Right renal cortex interstitium (tissue), 3 donors: ENCODE data around the gene SHC1. TPM values are rescaled to one million over a fixed set of nuclear protein-coding genes. Genes with fewer than 3 reads are reported as not detected.

Experiments
- DNase-seq, 3 donors: peaks; one replicate each; pipeline ENCODE4 v3.0.0-alpha.2; 2013; ENCODE audit warnings: low read depth in 3 of 3, low spot score in 2 of 3
- polyA plus RNA-seq, 3 donors: library from polyadenylated mRNA; unstranded; fragments of 120-200 nt; gene quantifications; one replicate each; pipeline ENCODE4 v1.2.1, GENCODE V29; 2013; ENCODE audit not compliant: insufficient read length in 3 of 3

SHC1 gene, protein sequence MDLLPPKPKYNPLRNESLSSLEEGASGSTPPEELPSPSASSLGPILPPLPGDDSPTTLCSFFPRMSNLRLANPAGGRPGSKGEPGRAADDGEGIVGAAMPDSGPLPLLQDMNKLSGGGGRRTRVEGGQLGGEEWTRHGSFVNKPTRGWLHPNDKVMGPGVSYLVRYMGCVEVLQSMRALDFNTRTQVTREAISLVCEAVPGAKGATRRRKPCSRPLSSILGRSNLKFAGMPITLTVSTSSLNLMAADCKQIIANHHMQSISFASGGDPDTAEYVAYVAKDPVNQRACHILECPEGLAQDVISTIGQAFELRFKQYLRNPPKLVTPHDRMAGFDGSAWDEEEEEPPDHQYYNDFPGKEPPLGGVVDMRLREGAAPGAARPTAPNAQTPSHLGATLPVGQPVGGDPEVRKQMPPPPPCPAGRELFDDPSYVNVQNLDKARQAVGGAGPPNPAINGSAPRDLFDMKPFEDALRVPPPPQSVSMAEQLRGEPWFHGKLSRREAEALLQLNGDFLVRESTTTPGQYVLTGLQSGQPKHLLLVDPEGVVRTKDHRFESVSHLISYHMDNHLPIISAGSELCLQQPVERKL
- 10 to 100 TPM; 74.7 to 82.3 (median 76.1) TPM for polyA plus RNA-seq

DNA sequence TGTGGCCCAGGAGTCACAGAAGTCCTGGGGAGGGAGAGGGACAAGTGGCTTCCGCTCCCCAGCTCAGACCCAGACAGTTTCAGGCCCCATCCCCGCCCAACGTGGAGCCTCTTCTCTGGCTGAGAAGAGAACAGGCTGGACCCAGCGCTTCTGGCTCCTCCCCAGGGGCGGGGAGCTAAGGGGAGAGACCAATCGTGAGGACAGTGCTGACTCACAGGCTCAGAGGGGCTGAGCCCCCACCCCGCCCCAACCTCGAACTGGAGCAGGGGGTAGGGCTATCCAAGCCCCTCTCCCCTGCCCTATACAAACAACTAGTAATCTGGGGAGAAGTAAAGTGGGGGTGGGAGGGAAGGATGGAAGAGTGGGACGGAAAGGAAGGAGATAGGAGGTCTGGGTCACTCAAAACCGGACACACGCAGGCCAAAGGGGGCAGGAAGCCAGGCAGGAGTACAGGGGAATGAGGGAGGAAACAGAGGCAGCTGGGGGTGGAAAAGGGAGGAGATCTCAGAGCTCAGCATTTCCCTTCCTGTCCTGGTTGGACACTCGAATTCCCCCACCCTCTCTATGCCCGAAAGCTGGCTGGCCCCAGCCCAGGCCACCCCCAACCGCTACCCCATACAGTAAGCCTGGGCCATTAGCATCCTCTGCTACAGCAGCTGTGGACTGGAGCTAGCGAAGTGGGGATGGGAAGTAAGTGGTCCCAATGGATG lies at the start of gene SHC1:
Gene SHC1 (minus strand): TSS at position 117 of the 710 bp plus-strand sequence. CDS start 221 bp downstream, outside the sequence.
- peak in 1 of 3 donors; percentile 60 for DNase-seq

- no peak for DNase-seq
Observed at GRCh38 chr1:155019377-155020245, 49.1 kb upstream of the SHC1 start.

DNA sequence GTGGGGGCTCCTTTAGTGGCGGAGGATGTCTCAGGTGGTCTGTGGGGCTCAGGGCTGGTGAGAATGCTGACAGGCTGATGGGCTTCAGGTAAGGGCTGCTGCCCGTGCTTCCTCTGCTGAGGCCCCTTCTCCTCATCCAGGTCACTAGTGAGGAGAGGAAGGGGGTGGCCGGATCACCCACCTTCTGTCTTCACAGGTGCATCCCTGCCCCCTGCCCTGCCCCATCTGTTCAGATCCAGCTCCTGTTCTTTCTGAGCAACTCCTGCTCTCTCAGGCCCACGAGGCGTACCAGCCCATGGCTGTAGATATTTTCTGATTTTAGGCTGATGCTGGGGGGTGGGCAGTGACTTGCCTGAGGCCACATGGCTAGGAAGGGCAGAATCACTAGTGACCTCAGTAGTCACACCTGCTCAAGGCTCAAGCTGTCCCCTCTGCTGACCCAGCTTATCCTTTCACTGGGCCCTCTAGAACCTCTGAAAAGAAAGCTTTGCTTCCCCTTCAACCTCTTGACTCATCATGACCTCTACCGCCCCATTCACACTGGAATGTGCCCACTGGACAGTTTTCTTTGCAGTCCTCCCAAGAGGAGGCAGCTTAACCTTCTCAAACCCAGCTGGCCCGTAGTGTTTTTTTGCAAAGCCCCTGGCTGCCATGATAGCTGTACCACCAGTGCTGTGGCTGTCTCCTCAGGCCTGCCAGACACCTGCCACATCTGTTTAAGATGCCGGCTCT lies 48.2 kb upstream of the SHC1 start:
- no peak for DNase-seq

- DNase-seq, result no peak
Observed at GRCh38 chr1:155017946-155018316, 47.4 kb upstream of the SHC1 start.

- no peak for DNase-seq
Observed at GRCh38 chr1:155017041-155017945, 46.7 kb upstream of the SHC1 start.

DNA sequence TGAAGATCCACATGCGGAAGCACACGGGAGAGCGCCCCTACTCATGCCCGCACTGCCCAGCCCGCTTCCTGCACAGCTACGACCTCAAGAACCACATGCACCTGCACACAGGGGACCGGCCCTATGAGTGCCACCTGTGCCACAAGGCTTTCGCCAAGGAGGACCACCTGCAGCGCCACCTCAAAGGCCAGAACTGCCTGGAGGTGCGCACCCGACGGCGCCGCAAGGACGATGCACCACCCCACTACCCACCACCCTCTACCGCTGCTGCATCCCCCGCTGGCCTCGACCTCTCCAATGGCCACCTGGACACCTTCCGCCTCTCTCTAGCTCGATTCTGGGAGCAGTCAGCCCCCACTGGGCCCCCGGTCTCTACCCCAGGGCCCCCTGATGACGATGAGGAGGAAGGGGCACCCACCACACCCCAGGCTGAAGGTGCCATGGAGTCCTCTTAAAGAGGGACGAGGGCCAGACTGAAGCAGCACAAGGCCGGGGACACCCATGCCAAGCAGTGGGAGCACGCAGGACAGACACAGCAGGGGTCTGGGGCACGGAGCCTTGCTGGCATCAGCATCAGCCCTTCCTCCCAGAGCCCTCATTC lies 45.8 kb upstream of the SHC1 start:
- no peak for DNase-seq

- DNase-seq, result no peak
Observed at GRCh38 chr1:155015527-155016230, 45.1 kb upstream of the SHC1 start.

DNA sequence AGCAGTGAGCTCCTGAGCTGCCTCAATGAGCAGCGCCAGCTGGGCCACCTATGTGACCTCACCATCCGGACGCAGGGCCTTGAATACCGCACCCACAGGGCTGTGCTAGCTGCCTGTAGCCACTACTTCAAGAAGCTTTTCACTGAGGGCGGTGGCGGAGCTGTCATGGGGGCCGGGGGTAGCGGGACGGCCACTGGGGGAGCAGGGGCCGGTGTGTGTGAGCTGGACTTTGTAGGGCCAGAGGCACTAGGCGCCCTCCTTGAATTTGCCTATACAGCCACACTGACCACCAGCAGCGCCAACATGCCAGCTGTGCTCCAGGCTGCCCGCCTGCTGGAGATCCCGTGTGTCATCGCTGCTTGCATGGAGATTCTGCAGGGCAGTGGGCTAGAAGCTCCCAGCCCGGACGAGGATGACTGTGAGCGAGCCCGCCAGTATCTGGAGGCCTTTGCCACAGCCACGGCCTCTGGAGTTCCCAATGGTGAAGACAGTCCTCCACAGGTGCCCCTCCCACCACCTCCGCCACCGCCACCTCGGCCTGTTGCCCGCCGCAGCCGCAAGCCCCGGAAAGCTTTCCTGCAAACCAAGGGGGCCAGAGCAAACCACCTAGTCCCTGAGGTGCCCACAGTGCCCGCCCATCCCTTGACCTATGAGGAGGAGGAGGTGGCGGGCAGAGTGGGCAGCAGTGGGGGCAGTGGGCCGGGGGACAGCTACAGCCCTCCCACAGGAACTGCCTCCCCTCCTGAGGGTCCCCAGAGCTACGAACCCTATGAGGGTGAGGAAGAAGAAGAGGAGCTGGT lies 44.4 kb upstream of the SHC1 start:
- no peak for DNase-seq

DNA sequence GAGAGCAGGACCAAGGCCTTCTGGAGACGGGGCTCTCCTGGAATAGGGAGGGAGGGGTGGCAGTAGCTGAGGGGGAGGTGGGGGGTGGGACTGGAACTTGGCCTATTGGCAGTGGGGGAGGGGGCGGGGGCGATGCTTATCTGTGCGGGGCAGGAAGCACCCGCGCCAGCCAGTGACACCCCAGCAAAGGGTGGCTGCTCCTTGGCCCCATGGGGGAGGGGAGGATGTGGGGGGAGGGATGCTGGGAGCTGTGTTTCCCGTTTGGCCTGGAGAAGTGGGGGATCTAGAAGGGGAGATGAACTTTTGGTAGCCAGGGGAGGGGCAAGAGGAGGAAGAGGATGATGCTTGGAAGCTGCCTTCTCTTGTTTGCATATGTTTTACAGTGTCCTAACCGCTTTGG lies 43.1 kb upstream of the SHC1 start:
- DNase-seq, result no peak

GRCh38 chr1:155012776-155013602 lies 42.4 kb upstream of the SHC1 start:
- no peak for DNase-seq

- DNase-seq, result no peak
Observed at GRCh38 chr1:155012026-155012546, 41.5 kb upstream of the SHC1 start.

DNA sequence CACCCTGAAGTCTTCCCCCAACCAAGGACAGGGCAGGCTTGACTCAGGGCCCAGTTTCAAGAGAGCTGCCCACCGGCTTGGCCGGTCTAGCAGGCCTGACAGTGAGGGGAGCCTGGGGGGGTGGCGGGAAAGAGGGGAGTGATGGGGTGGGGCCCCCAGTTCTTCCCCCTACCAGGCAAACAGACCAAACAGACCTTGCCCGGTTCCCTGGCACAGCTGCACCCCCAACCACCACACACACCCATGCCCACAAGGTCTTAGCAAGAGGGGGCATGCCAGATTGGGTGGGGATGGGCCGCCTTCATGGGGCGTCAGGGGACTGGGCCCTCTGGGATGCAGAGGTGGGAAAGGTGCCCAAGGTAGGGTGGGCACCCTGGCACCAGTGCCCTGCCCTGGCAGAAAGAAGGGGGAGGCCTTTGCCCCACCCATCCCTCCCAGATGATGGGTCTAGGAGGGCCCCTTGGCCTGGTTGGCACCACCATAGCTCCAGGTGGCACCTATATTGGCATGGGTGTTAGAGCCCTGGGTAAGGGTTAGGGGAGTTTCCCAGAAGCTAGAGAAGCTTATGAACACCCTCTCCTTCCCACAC lies 41.0 kb upstream of the SHC1 start:
- DNase-seq, result no peak

DNA sequence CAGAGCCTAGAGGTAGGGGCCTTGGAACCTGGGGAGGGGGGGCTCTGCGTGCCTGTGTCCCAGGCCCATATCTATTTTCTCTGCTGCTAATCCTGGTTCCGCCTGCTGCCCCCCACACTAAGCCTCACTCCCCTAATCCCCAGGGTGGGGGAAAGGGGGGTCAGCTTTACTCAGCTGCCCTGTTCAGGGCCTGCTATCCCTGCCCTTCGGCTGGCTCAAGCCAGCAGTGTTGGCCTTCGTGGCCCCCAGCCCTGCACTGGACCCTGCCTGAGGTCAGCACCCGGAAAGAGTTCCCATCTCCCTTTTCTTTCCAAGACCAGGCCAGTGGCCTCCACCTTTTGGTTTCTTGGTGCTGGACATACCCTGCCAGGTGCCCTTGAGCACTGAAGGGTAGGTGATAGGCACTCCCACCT lies 40.5 kb upstream of the SHC1 start:
- no peak for DNase-seq

DNA sequence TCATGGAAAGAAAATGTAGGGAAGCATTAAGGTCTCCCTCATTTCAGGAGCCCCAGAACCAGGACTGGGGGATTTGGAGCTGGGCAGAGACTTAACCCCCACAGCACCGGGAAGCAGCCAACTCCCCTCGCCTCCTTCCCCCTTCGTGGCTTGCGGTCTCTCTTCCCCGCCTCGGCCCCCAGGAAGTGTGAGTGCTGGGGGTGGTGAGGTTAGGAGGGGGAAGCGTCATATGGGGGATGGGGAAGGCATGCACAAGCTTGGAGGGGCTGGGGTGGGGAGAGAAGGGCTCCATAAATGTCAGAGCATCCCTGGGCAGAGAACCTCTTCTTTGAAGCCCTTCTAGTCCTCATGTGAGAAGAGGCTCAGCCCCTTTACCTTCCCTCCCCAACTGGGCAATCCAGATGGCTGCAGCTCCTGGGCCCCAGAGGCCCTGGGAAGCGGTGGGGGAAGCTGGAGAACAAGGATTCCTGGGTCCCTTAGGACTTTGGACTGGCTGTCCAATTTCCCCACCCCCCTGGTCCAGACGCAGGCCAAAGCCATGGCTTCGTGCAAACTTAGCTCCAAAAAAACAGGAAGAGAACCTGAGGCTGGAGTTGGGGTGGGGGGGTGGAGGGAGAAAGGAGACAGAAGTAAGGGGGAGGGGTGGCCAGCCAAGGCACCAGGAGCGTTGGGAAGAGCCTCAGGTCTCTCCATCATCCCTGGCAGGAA lies 39.8 kb upstream of the SHC1 start:
- DNase-seq, result no peak

- DNase-seq, result no peak
Observed at GRCh38 chr1:155009742-155010141, 39.2 kb upstream of the SHC1 start.
